HEK293T (cell line): Measurements from ENCODE around the gene ACBD6.
"Not testable (repeated sequence)": the region's sequence is repeated elsewhere in the genome, so short reads cannot be mapped to it uniquely, and the experiment has no call there.

ENCODE experiments used
- CTCF ChIA-PET: fragments of 350-600 bp; formaldehyde crosslinking; extraction: SDS; loops from one replicate; lab custom pipeline; 2021; ENCODE audit warnings: antibody characterized with exemption, inconsistent platforms; lab: Yijun Ruan, JAX
- POLR2A ChIA-PET: fragments of 350-600 bp; formaldehyde crosslinking; extraction: SDS; loops from one replicate; lab custom pipeline; 2020; ENCODE audit warnings: antibody characterized with exemption, inconsistent platforms; lab: Yijun Ruan, JAX
- DNase-seq: peaks from one replicate; pipeline ENCODE4 v3.0.0; 2012; ENCODE audit warnings: mixed read lengths; ENCODE audit errors: extremely low spot score
- ARNT ChIP-seq: fragments of 450-650 bp; IDR thresholded peaks from 2 replicates; pipeline ENCODE4 v1.6.1; 2017; ENCODE audit warnings: mild to moderate bottlenecking
- BHLHE40 ChIP-seq: fragments of 450-650 bp; IDR thresholded peaks from 2 replicates; pipeline ENCODE4 v1.6.1; 2016; ENCODE audit warnings: mild to moderate bottlenecking, moderate library complexity, borderline replicate concordance
- CTBP1 ChIP-seq: fragments of 450-650 bp; IDR thresholded peaks from 2 replicates; pipeline ENCODE4 v1.6.1; 2016; ENCODE audit warnings: borderline replicate concordance
- ELF4 ChIP-seq: fragments of 450-650 bp; IDR thresholded peaks from 2 replicates; pipeline ENCODE4 v1.6.1; 2017; ENCODE audit warnings: antibody characterized with exemption
- FOXA1 ChIP-seq: fragments of 450-650 bp; IDR thresholded peaks from 2 replicates; pipeline ENCODE4 v1.6.1; 2016; ENCODE audit warnings: mild to moderate bottlenecking
- FOXK2 ChIP-seq: fragments of 450-650 bp; IDR thresholded peaks from 2 replicates; pipeline ENCODE4 v1.6.1; 2016; ENCODE audit warnings: mild to moderate bottlenecking
- FOXM1 ChIP-seq: fragments of 450-650 bp; IDR thresholded peaks from 2 replicates; pipeline ENCODE4 v1.6.1; 2017; ENCODE audit warnings: mild to moderate bottlenecking, borderline replicate concordance
- HDGF ChIP-seq: fragments of 450-650 bp; IDR thresholded peaks from 2 replicates; pipeline ENCODE4 v1.6.1; 2017; ENCODE audit warnings: antibody characterized with exemption, borderline replicate concordance
- L3MBTL2 ChIP-seq: fragments of 450-650 bp; conservative IDR thresholded peaks from 2 replicates; pipeline ENCODE4 v1.6.1; 2016; ENCODE audit warnings: mild to moderate bottlenecking
- LEF1 ChIP-seq: fragments of 450-650 bp; IDR thresholded peaks from 2 replicates; pipeline ENCODE4 v1.6.1; 2017; ENCODE audit warnings: mild to moderate bottlenecking, borderline replicate concordance
- NFRKB ChIP-seq: fragments of 450-650 bp; IDR thresholded peaks from 2 replicates; pipeline ENCODE4 v1.6.1; 2016; ENCODE audit warnings: mild to moderate bottlenecking, moderate library complexity
- SP1 ChIP-seq: fragments of 450-650 bp; IDR thresholded peaks from 2 replicates; pipeline ENCODE4 v1.6.1; 2017
- SUZ12 ChIP-seq: fragments of 450-650 bp; IDR thresholded peaks from 2 replicates; pipeline ENCODE4 v1.6.1; 2016; ENCODE audit warnings: mild to moderate bottlenecking
- TARDBP ChIP-seq: fragments of 450-650 bp; IDR thresholded peaks from 2 replicates; pipeline ENCODE4 v1.6.1; 2016
- ZNF384 ChIP-seq: fragments of 450-650 bp; IDR thresholded peaks from 2 replicates; pipeline ENCODE4 v1.6.1; 2016
- TF ChIP-seq, protein P1 (sequence below): fragments of 450-650 bp; IDR thresholded peaks from 2 replicates; pipeline ENCODE4 v1.6.1; 2016

The ACBD6 gene

GRCh38 chr1:180502361-180503279 lies at the start of gene ACBD6:
TSS of gene ACBD6 (minus strand) at chr1:180502577. CDS start at chr1:180502266, 311 bp downstream.
- ChIA-PET CTCF (interaction anchor here (4.2 kb wide), 1 partner anchor 13 kb away, joined by 18 read pairs; no protein-coding TSS in a partner anchor), POLR2A (interaction anchor here (0.6 to 2.5 kb wide), 26 partner anchors 9 to 797 kb away, joined by 3 to 46 read pairs (median 4); partner anchors contain the start of genes STX6 and XPR1)
- TF ChIP-seq ARNT (peak; percentile 98), HDGF (0 out of 2 replicates have a peak, but pooled peaks have one; percentile 35), CTBP1 (peak; percentile 52; the same call in 1 of the 2 replicates), ELF4 (peak; percentile 53), FOXM1 (peak; percentile 83), LEF1 (peak; percentile 86; the same call in 1 of the 2 replicates), SP1 (no peak), L3MBTL2 (peak; percentile 92), NFRKB (no peak)
- peak; percentile 83 for DNase-seq

- POLR2A ChIA-PET: no interaction called here
- TF ChIP-seq ARNT (no peak), CTBP1 (no peak), FOXM1 (no peak), HDGF (no peak), L3MBTL2 (no peak), SUZ12 (no peak), ELF4 (no peak), NFRKB (no peak), ZNF384 (no peak), LEF1 (no peak), FOXK2 (no peak), BHLHE40 (no peak), SP1 (no peak), FOXA1 (no peak), TARDBP (no peak)
- TF ChIP-seq, protein P1, sequence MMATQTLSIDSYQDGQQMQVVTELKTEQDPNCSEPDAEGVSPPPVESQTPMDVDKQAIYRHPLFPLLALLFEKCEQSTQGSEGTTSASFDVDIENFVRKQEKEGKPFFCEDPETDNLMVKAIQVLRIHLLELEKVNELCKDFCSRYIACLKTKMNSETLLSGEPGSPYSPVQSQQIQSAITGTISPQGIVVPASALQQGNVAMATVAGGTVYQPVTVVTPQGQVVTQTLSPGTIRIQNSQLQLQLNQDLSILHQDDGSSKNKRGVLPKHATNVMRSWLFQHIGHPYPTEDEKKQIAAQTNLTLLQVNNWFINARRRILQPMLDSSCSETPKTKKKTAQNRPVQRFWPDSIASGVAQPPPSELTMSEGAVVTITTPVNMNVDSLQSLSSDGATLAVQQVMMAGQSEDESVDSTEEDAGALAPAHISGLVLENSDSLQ: no peak
- CTCF ChIA-PET: no interaction called here
- DNase-seq: no peak
These were observed 49.6 kb upstream of the ACBD6 start for GRCh38 chr1:180551997-180552396.

- no peak for TF ChIP-seq FOXK2
- TF ChIP-seq NFRKB: no peak
- no peak for TF ChIP-seq ELF4
- no peak for TF ChIP-seq FOXA1
- TF ChIP-seq SUZ12: no peak
- no peak for TF ChIP-seq L3MBTL2
- TF ChIP-seq, protein P1: no peak
- no peak for TF ChIP-seq FOXM1
- no peak for TF ChIP-seq HDGF
- no peak for TF ChIP-seq CTBP1
- no peak for TF ChIP-seq SP1
- no peak for TF ChIP-seq LEF1
- no peak for TF ChIP-seq BHLHE40
- TF ChIP-seq ARNT: no peak
- TF ChIP-seq ZNF384: no peak
- no peak for TF ChIP-seq TARDBP
- POLR2A ChIA-PET: no interaction called here
- DNase-seq: no peak
- CTCF ChIA-PET: interaction anchor here (0.6 kb wide), 1 partner anchor 14 kb away, joined by 4 read pairs; no protein-coding TSS in a partner anchor
These were observed 47.9 kb upstream of the ACBD6 start for GRCh38 chr1:180550241-180550640.

- TF ChIP-seq ZNF384: peak; percentile 50; the same call in 1 of the 2 replicates
- DNase-seq, POLR2A ChIA-PET: not testable (repeated sequence)
- CTCF ChIA-PET: interaction anchor here (0.6 kb wide), 1 partner anchor 13 kb away, joined by 4 read pairs; no protein-coding TSS in a partner anchor
These were observed 47.4 kb upstream of the ACBD6 start for GRCh38 chr1:180549770-180550169.

DNA sequence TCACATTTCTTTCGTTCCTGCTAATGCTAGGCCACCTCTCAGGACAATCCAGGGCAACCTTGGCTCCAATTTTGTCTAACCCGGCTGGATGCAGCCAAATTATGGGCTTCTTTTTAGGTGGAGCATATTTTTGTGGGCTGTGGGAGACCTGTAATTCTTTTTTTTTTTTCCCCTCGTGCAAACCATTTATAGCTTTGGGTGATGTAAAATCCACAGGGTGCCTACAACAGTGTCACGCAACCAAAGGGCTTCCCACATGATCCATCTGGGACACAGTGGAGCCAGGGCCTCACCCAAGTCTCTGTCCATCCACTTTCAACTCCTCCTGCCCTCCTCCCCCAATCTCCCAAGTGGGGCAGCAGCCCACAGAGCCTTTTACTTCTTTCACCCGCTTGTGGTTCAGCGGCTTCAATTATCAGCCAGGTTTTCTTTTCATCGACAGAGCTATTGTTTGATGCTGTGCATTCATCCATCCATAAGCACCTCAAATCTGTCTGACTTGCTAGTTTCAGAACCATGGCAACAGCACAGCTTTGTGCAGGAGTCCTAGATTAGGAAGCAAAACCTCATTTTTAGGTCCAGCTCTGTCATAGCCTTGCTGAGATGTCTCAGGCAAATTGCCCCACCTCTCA lies 46.4 kb upstream of the ACBD6 start:
- peak; percentile 46 for DNase-seq
- no peak for TF ChIP-seq FOXK2
- peak; percentile 98 for TF ChIP-seq ARNT
- TF ChIP-seq FOXM1: no peak
- no peak for TF ChIP-seq FOXA1
- no peak for TF ChIP-seq NFRKB
- TF ChIP-seq ZNF384: peak; percentile 71; the same call in 1 of the 2 replicates
- POLR2A ChIA-PET: no interaction called here
- CTCF ChIA-PET: no interaction called here

- ChIA-PET CTCF (interaction anchor here (0.7 kb wide), 1 partner anchor 10 kb away, joined by 3 read pairs; no protein-coding TSS in a partner anchor), POLR2A (no interaction called here)
- no peak for DNase-seq
- TF ChIP-seq LEF1 (no peak), SUZ12 (no peak), NFRKB (no peak), BHLHE40 (no peak), ZNF384 (no peak), HDGF (no peak), ARNT (no peak), CTBP1 (no peak), L3MBTL2 (no peak), TARDBP (no peak), FOXA1 (no peak), FOXK2 (no peak), FOXM1 (no peak), SP1 (no peak), ELF4 (no peak)
- TF ChIP-seq, protein P1: no peak
These were observed 43.6 kb upstream of the ACBD6 start for GRCh38 chr1:180545991-180546390.
